GM12878 (cell line): ENCODE data around the gene CHAC1.

Source experiments
- ATF2 ChIP-seq: IDR thresholded peaks from 2 replicates; pipeline ENCODE4 v1.6.1; 2012; ENCODE audit warnings: low read length, inconsistent platforms
- ATF3 ChIP-seq: IDR thresholded peaks from 2 replicates; pipeline ENCODE4 v1.6.1; 2011; ENCODE audit warnings: low read depth, mild to moderate bottlenecking, low read length, moderate library complexity, borderline replicate concordance; ENCODE audit errors: extremely low read depth
- CTCF ChIP-seq, 3 experiments: IDR thresholded peaks in 2 of 3; conservative IDR thresholded peaks in 1 of 3; 2 replicates each; pipeline ENCODE4 v1.5.1; 2011; ENCODE audit warnings: low read depth in 3 of 3, low read length in 3 of 3, mild to moderate bottlenecking in 3 of 3, control low read depth in 2 of 3, moderate library complexity in 2 of 3, inconsistent platforms in 1 of 3, mixed read lengths in 1 of 3; ENCODE audit not compliant: control insufficient read depth in 2 of 3, insufficient read depth in 1 of 3; ENCODE audit errors: extremely low read depth in 1 of 3
- EZH2 ChIP-seq: IDR thresholded peaks from 2 replicates; pipeline ENCODE4 v1.6.1; 2012; ENCODE audit warnings: low read depth, mild to moderate bottlenecking, control low read depth, inconsistent platforms, low read length, borderline replicate concordance; ENCODE audit not compliant: control insufficient read depth
- PAX8 ChIP-seq: fragments of 450-650 bp; IDR thresholded peaks from 2 replicates; pipeline ENCODE4 v1.6.1; 2017; ENCODE audit warnings: mild to moderate bottlenecking, moderate library complexity
- POLR2A ChIP-seq: IDR thresholded peaks from 2 replicates; pipeline ENCODE4 v1.6.1; 2011; ENCODE audit warnings: low read depth, mild to moderate bottlenecking, low read length
- REST ChIP-seq: IDR thresholded peaks from 2 replicates; pipeline ENCODE4 v1.6.1; 2012; ENCODE audit warnings: mild to moderate bottlenecking, low read depth, low read length
- SP1 ChIP-seq: IDR thresholded peaks from one replicate; pipeline ENCODE4 v1.6.1; 2011; ENCODE audit warnings: low read depth, low read length
- TAF1 ChIP-seq: IDR thresholded peaks from 2 replicates; pipeline ENCODE4 v1.6.1; 2011; ENCODE audit warnings: mild to moderate bottlenecking, low read depth, low read length, borderline replicate concordance
- ZNF207 ChIP-seq: fragments of 450-650 bp; IDR thresholded peaks from 2 replicates; pipeline ENCODE4 v1.6.1; 2014; ENCODE audit warnings: antibody characterized with exemption, mild to moderate bottlenecking, borderline replicate concordance

GRCh38 chr15:40988156-40988555 is 34.9 kb downstream of the CHAC1 start:
- TF ChIP-seq ATF2 (no peak), EZH2 (no peak), CTCF (IDR thresholded peaks at IDR 0.05 in 2 of 3, conservative IDR thresholded peaks at IDR 0.05 in 1 of 3; ENCODE audit: control insufficient read depth in 2 of 3, extremely low read depth in 1 of 3, insufficient read depth in 1 of 3, low read depth in 3 of 3, low read length in 3 of 3) (no peak), TAF1 (no peak), POLR2A (no peak), ZNF207 (no peak), SP1 (no peak), REST (no peak), ATF3 (no peak), PAX8 (no peak)
